Measurements from ENCODE around the gene SLC25A48. TPM values are rescaled to one million over a fixed set of nuclear protein-coding genes. Genes with fewer than 3 reads are reported as not detected.

The SLC25A48 gene
- total RNA-seq, 1 experiment from 2014 or later: 1.6 TPM

GRCh38 chr5:135894789-135895188 is 60.3 kb downstream of the SLC25A48 start:
- no TSS peak for BruUV-seq (replicated peaks)

GRCh38 chr5:135895474-135896006 is 61.1 kb downstream of the SLC25A48 start, which contains the start of gene IL9:
TSS of gene IL9 (minus strand) at chr5:135895841. CDS start at chr5:135895816, 25 bp downstream.
- BruUV-seq (replicated peaks): no TSS peak
- intact Hi-C loops (cut with micrococcal nuclease; ENCODE audit: unreplicated experiment): loop anchor here (2.0 kb wide), 1 partner anchor 49 kb away; no protein-coding TSS in a partner anchor
- H3K36me3 ChIP-seq (ENCODE audit: control insufficient read depth, insufficient read depth, low read length): no peaks in the 10 kb centered on the region
- peaks cover 32% of the 10 kb centered on the region for H3K4me1 Mint-ChIP-seq (ENCODE audit: low read depth, unreplicated experiment)
- POLR2A ChIA-PET: no interaction called here
- no peak for TF ChIP-seq CTCF (IDR thresholded peaks at IDR 0.05; ENCODE audit: insufficient read depth in 1 of 2, low read depth in 1 of 2, low read length in 1 of 2, severe bottlenecking in 1 of 2, unreplicated experiment in 1 of 2)
- H3K27ac Mint-ChIP-seq (ENCODE audit: unreplicated experiment): no peak within 1 kb of the TSS
- H3K4me1 ChIP-seq: peaks cover 23% of the 10 kb centered on the region
- H3K9me3 Mint-ChIP-seq (ENCODE audit: unreplicated experiment): no peaks in the 10 kb centered on the region
- DNase-seq: peak in 1 of 2 experiments; percentile 41
- CTCF ChIA-PET: interaction anchor here (0.6 to 1.7 kb wide), 3 partner anchors 60 to 162 kb away, joined by 3 to 4 read pairs (median 4); no protein-coding TSS in a partner anchor
- no peak within 1 kb of the TSS for H3K4me3 ChIP-seq (ENCODE audit: low read depth, low read length)
- 0 out of 2 replicates have a peak, but pooled peaks cover 5% of the 10 kb centered on the region for H3K9me3 ChIP-seq
- no peak within 1 kb of the TSS for H3K4me3 Mint-ChIP-seq (ENCODE audit: unreplicated experiment)
- no peaks in the 10 kb centered on the region for H3K27me3 ChIP-seq (replicated peaks; ENCODE audit: control insufficient read depth, insufficient read depth, low read length)
- H3K36me3 Mint-ChIP-seq (ENCODE audit: insufficient read depth, unreplicated experiment): peaks cover 6% of the 10 kb centered on the region
- H3K27me3 Mint-ChIP-seq (ENCODE audit: insufficient read depth, unreplicated experiment): peaks cover 4% of the 10 kb centered on the region

More at GRCh38 chr5:135894789-135895188, 60.3 kb downstream of the SLC25A48 start:
- H3K4me3 Mint-ChIP-seq (ENCODE audit: unreplicated experiment): no peak overlapping the region
- ChIA-PET CTCF (interaction anchor here (0.6 to 1.7 kb wide), 6 partner anchors 13 to 354 kb away, joined by 3 to 6 read pairs (median 4); no protein-coding TSS in a partner anchor), POLR2A (no interaction called here)
- H3K27me3 Mint-ChIP-seq (ENCODE audit: insufficient read depth, unreplicated experiment): peaks cover 4% of the 10 kb centered on the region
- Histone ChIP-seq H3K27me3 (replicated peaks; ENCODE audit: control insufficient read depth, insufficient read depth, low read length) (no peaks in the 10 kb centered on the region), H3K9me3 (0 out of 2 replicates have a peak, but pooled peaks cover 5% of the 10 kb centered on the region), H3K36me3 (ENCODE audit: control insufficient read depth, insufficient read depth, low read length) (no peaks in the 10 kb centered on the region), H3K4me3 (ENCODE audit: low read depth, low read length) (no peak overlapping the region), H3K4me1 (peaks cover 17% of the 10 kb centered on the region)
- H3K27ac Mint-ChIP-seq (ENCODE audit: unreplicated experiment): no peak overlapping the region
- H3K36me3 Mint-ChIP-seq (ENCODE audit: insufficient read depth, unreplicated experiment): peaks cover 6% of the 10 kb centered on the region
- peaks cover 28% of the 10 kb centered on the region for H3K4me1 Mint-ChIP-seq (ENCODE audit: low read depth, unreplicated experiment)
- intact Hi-C loops (cut with micrococcal nuclease; ENCODE audit: unreplicated experiment): loop anchor here (2.0 kb wide), 1 partner anchor 50 kb away; no protein-coding TSS in a partner anchor
- DNase-seq: peak; percentile 69 to 74
- no peak for TF ChIP-seq CTCF (IDR thresholded peaks at IDR 0.05; ENCODE audit: insufficient read depth in 1 of 2, low read depth in 1 of 2, low read length in 1 of 2, severe bottlenecking in 1 of 2, unreplicated experiment in 1 of 2)
- no peaks in the 10 kb centered on the region for H3K9me3 Mint-ChIP-seq (ENCODE audit: unreplicated experiment)

GRCh38 chr5:135898651-135899050 is 64.2 kb downstream of the SLC25A48 start:
- Mint-ChIP-seq H3K36me3 (ENCODE audit: insufficient read depth, unreplicated experiment) (peaks cover 6% of the 10 kb centered on the region), H3K27ac (ENCODE audit: unreplicated experiment) (no peak overlapping the region), H3K4me1 (ENCODE audit: low read depth, unreplicated experiment) (peaks cover 37% of the 10 kb centered on the region), H3K9me3 (ENCODE audit: unreplicated experiment) (no peaks in the 10 kb centered on the region), H3K27me3 (ENCODE audit: insufficient read depth, unreplicated experiment) (peaks cover 4% of the 10 kb centered on the region), H3K4me3 (ENCODE audit: unreplicated experiment) (no peak overlapping the region)
- no TSS peak for BruUV-seq (replicated peaks)
- Histone ChIP-seq H3K36me3 (ENCODE audit: control insufficient read depth, insufficient read depth, low read length) (no peaks in the 10 kb centered on the region), H3K4me3 (ENCODE audit: low read depth, low read length) (no peak overlapping the region), H3K27me3 (replicated peaks; ENCODE audit: control insufficient read depth, insufficient read depth, low read length) (no peaks in the 10 kb centered on the region), H3K4me1 (peaks cover 44% of the 10 kb centered on the region), H3K9me3 (0 out of 2 replicates have a peak, but pooled peaks cover 5% of the 10 kb centered on the region)
- TF ChIP-seq CTCF (IDR thresholded peaks at IDR 0.05; ENCODE audit: insufficient read depth in 1 of 2, low read depth in 1 of 2, low read length in 1 of 2, severe bottlenecking in 1 of 2, unreplicated experiment in 1 of 2): no peak
- ChIA-PET POLR2A (no interaction called here), CTCF (no interaction called here)
- intact Hi-C loops (cut with micrococcal nuclease; ENCODE audit: unreplicated experiment): no loop called here
- DNase-seq: no peak
